GM18870 (cell line): Measurements from ENCODE around the gene PPP1R13L.
A peak's percentile ranks its signal among the peaks of the same experiment; 100 is the strongest.
"Not testable (repeated sequence)": the region's sequence is repeated elsewhere in the genome, so short reads cannot be mapped to it uniquely, and the experiment has no call there.

ENCODE experiments used
- ATAC-seq: cut with Tn5 transposase; IDR thresholded peaks from one replicate; pipeline ENCODE4 v1.9.1; 2021; ENCODE audit warnings: moderate library complexity; ENCODE audit not compliant: unreplicated experiment

PPP1R13L gene

GRCh38 chr19:45437328-45437727 lies 32.5 kb upstream of the PPP1R13L start:
- ATAC-seq, result no peak

GRCh38 chr19:45432543-45432942 lies 27.7 kb upstream of the PPP1R13L start:
- ATAC-seq, result not testable (repeated sequence)

GRCh38 chr19:45431008-45431407 lies 26.1 kb upstream of the PPP1R13L start:
- ATAC-seq, result not testable (repeated sequence)

GRCh38 chr19:45429896-45430295 lies 25.0 kb upstream of the PPP1R13L start:
- not testable (repeated sequence) for ATAC-seq

GRCh38 chr19:45428384-45429231 lies 23.7 kb upstream of the PPP1R13L start:
- no peak for ATAC-seq

- ATAC-seq, result no peak
Measured at GRCh38 chr19:45424191-45425058, 19.6 kb upstream of the PPP1R13L start.

GRCh38 chr19:45423589-45424190 lies 18.8 kb upstream of the PPP1R13L start, which contains the start of gene ERCC1:
ERCC1 (minus strand) TSS chr19:45423917; CDS start chr19:45423374, 543 bp downstream.
- ATAC-seq, result peak; percentile 42

- ATAC-seq, result no peak
Measured at GRCh38 chr19:45423033-45423588, 18.2 kb upstream of the PPP1R13L start.

- no peak for ATAC-seq
Measured at GRCh38 chr19:45421947-45422498, 17.2 kb upstream of the PPP1R13L start.

- ATAC-seq, result no peak
Measured at GRCh38 chr19:45420871-45421270, 16.0 kb upstream of the PPP1R13L start.

GRCh38 chr19:45420356-45420755 lies 15.5 kb upstream of the PPP1R13L start:
- ATAC-seq, result no peak

- ATAC-seq, result no peak
Measured at GRCh38 chr19:45419895-45420294, 15.0 kb upstream of the PPP1R13L start.

- ATAC-seq, result no peak
Measured at GRCh38 chr19:45419396-45419795, 14.5 kb upstream of the PPP1R13L start.

- ATAC-seq, result no peak
Measured at GRCh38 chr19:45418802-45419201, 13.9 kb upstream of the PPP1R13L start.

GRCh38 chr19:45417151-45417550 lies 12.3 kb upstream of the PPP1R13L start:
- ATAC-seq, result no peak

GRCh38 chr19:45414468-45414867 lies 9.6 kb upstream of the PPP1R13L start:
- ATAC-seq, result no peak

GRCh38 chr19:45413497-45413896 lies 8.6 kb upstream of the PPP1R13L start:
- ATAC-seq, result no peak

GRCh38 chr19:45410330-45410729 lies 5.5 kb upstream of the PPP1R13L start:
- ATAC-seq, result not testable (repeated sequence)

- ATAC-seq, result no peak
Measured at GRCh38 chr19:45409557-45409920, 4.7 kb upstream of the PPP1R13L start.

- no peak for ATAC-seq
Measured at GRCh38 chr19:45408830-45409556, 4.1 kb upstream of the PPP1R13L start.
